ENCODE measurements around the gene APBB2.

The APBB2 gene

DNA sequence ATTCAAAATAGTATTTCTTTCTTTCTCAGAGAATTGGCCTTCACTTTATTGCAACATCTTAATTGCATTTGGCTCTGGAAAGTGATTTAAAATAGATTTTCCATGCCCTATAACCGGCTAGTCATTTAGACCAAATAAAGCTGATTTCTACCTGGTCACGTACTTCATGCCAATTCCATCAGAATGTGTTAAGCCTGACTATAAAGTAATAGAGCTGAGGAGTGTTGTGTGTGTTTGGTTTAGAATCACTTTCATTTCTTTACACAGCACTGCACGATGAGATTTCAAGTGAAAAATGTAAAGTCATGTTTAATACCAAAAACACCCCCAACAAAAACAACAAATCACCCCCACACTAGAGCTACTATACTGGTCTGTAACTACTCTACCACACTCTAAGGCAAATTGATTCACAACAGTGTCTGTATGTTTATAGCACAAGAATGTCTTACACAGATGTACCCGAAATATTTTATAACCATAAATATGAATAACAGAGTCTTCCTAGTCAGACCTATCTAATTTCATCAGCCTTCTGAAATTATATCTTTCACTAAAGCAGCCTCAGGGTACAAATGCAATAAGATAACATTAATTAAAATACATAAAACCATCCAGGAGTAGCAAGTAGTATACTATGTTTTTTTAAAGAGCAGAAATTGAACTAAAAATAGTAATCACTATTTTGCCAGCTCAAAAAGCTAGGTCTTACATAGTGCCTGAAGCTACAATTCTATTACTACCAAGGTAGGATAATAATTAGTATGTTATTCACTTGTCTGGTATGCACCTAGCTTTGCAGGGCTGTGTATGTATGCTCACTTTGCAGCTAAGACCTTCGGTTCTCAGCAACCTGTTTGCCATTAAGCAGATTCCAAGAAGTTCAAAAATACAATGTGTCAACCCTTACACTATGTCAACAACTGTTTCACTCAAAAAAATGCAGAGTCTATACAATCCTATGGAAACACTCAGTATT lies 28.4 kb downstream of the APBB2 start:
- DNase-seq = no peak

DNA sequence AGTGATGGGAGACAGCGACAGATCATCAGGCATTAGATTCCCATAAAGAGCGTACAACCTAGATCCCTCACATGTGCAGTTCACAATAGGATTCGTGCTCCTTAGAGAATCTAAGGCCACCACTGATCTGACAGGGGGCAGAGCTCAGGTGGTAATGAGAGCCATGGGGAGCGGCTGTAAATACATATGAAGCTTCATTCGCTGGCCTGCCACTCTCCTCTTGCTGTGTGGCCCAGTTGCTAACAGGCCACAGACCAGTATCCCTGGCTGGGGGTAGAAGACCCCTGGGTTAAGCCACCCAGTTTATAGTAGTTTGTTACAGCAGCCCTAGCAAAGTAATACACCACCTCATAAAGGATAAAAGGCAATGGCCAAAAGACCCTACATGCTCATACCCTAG lies 30.3 kb downstream of the APBB2 start:
- no peak for DNase-seq

DNA sequence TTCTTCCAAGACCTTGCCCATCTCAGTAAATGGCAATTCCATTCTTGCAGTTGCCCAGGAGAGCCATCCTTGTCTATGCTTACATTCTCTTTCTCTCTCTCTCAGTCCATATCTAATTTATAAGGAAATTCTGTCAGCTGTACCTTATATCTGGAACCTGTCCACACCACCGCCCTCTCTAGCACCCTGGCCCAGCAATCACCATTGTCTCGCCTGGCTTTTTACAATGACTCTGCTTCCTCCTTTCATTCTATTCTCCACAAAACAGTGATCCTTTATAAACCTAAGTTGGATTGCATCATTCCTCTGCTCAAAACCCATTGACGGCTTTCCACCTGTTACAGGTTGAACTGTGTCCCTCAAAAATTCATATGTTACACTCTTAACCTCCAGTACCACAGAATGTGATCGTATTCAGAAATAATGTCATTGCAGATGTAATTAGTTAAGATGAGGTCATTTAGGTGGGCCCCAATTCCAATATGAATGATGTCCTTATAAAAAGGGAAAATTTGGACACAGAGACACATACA lies 31.3 kb downstream of the APBB2 start:
- no peak for DNase-seq

DNA sequence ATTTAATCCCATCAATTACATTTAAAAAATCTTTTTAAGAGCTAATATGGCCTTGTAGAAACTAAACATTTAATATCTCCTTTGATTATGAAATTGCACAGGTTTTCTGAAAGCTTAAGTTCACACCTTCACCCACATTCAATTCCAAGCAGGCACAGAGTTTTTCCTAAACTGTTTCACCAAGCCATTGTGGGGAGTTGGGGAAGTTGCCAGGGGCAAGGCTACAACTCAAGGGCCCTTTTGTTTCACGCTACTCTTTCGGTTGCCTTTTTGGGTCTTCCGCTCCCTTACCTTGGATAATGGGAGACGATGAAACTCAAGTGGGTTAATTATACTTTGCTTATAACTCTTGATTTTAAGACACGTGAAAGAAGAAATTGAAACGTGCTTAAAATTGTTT lies 33.3 kb downstream of the APBB2 start:
- DNase-seq = no peak

DNA sequence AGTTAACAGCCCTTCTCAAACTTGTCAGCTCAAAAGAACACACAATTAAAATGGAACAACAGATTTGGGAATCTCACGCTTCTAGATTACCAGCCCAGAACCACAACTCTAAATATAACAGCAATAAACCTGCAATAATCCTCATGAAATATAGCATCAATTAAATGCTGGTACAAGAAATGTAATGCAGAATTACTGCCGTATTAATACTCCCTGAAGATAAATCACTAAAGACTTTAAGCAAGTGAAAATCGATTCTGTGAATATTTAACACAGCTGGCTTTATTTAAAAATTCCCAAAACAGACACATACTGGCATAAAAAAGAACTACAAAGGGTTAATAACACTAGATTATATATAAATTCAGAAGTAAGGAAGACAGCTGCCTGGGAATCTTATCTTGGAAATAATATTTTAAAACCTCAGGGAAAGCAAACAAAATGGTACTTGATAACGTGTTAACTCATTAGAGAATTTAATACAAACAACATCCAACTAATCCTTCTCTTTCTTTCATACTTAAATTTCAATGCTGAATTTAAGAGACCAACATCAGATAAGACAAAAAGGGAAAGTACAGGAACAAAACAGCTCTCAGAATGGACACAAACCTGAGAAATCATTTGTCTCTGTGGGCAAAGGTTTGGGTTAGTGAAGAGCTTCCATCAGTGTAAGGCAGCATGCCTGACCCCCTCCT lies 34.7 kb downstream of the APBB2 start:
- no peak for DNase-seq

DNA sequence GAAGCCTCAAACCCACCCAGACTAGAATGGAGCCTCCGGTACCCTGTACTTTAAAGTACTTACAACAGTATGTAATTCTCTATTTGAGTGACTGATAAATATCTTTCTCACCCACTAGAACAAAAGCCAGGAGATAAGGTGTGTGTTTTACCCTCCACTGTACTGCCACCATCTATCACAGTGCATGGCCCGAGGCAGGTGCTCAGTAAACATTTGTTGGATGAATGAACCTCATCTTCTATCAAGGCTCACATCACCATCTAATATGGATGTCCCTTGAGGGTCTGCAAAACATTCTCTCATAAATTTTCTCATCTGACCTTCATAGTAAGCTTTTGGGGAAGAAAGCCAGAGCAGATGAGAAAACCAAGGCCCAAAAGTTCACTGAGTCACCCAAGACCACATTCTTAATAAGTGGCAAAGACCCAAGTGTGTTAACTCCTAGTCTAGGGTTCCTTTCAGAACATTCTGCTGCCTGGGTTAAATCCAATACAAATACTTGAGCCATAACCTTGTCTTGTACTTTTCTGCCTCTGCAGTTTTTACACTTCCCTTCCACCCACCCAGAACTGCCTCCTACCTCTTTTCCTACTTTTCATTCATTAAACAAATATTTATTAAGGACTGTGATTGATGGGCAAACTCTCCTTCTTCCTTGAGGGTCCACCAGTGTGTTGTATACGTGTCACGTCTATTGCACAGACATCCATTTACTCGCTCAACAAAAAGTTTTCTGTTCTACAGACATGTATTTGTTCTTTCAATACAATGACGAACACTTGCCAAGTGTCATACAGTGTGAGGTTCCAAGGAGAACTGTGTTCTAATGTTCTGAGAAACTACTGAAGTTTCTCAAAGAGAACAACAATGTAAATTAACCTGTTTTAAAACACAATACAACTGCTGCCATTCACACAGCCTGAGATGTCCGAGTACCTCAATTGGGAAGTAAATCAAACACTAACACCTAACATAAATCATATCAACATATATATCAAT lies 35.7 kb downstream of the APBB2 start:
- peak; percentile 80 for DNase-seq

DNA sequence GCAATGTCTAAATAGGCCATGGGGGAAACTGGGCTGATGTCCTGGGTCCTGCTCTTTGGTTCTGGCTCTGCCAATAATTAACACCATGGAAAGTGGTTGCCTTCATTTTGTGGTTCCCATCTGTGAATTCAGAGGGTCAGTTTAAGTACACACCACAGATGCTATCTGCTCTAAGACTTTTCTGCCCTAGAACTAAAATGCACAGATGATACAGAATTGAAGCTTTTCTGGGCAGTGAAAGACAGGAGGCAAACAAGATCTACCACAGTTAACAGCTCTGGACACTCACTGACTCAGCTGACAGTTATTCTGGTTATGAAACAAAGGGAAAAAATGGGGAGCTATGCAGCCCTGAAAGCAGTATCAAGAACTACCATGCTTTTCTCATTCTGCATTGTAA lies 37.3 kb downstream of the APBB2 start:
- peak; percentile 77 for DNase-seq

DNA sequence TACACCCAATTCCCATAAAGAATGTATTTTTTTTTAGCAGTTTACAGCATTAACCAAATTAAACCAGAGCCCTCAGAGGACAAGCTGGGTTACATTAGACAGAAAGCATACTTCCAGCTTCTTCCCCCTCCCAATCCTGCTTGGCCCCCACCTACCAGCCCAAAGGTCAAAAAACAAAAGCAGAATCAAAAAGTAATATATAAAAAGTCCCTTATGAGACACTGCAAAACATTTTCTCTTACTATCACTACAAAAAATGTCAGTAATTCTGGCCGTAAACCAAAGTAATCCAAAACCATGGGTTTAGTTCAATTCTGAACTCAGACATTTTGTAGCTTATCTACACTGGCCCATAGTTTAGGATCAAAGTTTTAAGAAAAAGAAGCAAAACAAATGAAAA lies 38.0 kb downstream of the APBB2 start:
- DNase-seq = peak; percentile 69

DNA sequence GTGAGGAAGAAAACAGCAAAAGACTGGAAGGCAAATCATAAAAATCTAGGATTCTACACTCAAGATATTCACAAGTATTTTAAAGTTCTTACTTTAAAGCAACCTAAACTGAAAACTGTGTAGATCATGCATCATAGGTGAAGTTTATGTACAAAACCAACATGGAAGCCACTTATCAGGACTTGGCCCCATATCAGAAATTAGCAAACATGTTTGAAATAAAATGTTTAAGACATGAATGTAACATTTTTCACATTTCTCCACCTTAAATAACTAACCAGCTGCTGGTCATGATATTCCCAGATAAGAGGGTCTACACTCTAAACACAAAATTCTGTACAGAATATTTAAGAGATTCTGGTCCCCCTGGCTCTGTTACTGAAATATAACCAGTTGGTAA lies 38.5 kb downstream of the APBB2 start:
- no peak for DNase-seq

DNA sequence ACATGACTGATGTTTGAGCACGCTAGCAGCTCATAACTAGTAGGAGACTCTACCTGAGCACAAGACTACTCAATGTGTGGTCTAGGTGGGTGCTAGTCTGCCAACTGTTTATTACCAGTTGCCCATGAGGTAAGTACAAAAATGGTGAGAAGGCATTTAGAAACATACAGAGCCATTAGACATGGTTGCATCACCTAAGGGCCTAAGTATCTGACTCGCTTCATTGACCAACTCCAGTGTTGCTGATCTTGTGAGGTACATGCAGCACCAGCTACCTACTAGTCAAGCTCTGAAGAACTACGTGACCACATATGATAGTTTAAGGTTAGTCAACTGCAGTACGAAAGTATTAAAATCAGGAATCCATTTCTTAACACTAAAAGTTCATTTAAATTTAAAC lies 39.9 kb downstream of the APBB2 start:
- peak; percentile 26 for DNase-seq

DNA sequence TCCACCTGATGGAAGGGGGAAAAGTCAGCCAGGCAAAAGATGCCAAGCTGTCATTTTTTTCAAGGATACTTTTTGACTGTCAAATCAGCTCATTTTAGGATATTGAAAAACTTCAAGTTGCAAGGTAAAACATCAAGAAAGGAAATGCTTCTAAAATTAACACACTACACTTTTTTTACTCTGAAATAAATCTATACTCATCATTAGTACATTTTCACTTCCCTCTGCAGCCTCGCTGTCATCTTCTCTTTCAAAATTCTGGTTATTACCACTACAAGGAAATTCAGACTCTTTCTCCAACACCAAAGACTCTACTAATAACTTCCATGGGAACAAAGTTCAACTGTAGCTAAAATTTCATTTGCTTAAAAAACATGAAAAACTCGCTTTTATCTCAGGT lies 41.6 kb downstream of the APBB2 start:
- DNase-seq = no peak

DNA sequence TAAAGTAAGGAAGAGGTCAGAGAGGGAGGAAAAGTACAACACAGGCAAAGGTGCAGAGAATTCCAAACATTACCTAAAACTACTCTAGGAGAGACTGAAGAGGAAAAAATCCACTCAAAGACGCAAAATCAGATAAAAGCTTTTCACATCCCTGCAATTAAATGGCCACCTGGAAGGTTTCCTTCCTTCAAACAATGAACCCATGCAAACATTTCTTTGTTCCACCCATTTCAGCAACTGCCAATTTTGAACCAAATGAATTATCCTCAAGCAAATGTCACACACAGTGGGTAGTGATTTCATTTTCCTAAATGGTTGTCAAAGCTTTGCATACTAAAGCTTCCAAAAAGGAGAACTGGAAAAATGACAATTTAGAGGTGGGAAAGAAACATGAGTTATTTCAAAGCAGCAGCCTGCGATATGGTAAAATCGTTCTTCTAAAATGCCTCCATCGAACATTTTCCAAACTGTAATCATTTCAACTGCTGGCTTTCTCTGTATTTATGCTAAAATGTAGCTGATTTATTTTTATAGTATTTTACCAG lies 45.0 kb downstream of the APBB2 start:
- no peak for DNase-seq

DNA sequence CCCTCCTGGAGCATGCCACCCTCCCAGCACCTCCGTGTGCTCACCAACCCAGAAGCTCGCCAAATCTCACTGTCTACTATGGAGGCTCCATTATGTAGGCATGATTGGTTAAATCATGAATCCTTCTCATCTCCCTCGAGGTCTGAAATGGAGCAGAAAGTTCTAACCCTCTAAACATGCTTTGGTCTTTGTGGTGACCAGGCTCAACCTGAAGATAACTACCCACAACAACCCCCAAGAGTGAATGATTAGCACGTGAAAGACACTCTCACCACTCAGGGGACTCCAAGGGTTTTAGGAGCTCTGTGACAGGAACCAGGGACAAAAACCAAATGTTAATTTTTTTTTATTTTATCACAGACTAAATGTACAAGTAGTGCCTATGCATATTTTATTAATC lies 47.2 kb downstream of the APBB2 start:
- DNase-seq = no peak

DNA sequence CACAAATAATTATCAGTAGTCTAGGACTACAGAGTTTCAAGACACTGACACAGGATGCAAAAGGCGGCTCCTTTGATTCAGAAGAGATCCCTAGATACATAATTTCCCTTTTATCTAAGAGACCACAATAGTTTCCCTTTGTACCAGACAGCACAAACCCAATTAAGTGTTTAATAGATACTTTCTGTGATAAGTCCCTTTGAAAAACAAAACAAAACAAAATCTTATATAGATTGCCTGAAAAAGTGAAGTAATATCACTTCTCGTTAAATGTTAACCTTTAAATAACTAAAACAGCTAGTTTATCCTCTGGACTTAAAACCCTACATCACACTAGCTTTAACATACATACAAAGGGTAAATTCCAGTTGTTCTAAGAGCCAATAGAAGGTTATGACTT lies 49.9 kb downstream of the APBB2 start:
- DNase-seq = no peak

DNA sequence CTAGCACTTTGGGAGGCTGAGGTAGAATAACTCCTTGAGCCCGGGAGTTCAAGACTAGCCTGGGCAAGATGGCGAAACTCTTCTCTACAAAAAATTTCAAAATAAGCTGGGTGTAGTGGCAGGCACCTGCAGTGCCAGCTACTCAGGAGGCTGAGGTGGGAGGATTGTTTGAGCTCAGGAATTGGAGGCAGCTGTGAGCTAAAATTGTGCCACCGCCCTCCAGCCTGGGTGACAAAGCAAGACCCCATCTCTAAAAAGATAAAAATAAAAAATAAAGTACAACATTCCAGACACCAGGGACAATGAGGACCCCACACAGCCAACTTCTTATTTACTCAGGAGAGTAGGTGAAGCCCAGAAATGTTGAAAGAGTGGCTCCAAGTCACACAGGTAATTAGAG lies 53.0 kb downstream of the APBB2 start:
- DNase-seq = no peak

DNA sequence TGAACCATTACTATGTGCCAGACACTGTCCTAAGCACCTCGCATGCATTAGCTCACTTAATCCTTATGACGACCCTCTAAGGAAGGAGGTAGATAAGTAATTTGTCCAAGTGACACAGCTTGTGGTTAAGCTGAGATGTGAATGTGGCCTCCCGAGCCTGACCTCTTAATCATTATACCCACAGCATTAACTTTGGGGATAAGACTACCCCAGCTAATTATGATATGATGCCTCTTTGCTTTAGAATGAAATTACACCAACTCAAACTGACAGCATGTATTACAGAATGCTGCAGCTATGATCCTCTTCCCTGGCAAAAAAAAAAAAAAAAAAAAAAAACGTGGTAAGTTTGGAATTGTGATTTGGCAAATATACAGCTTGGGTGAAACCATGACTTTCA lies 53.5 kb downstream of the APBB2 start:
- DNase-seq = peak; percentile 57

DNA sequence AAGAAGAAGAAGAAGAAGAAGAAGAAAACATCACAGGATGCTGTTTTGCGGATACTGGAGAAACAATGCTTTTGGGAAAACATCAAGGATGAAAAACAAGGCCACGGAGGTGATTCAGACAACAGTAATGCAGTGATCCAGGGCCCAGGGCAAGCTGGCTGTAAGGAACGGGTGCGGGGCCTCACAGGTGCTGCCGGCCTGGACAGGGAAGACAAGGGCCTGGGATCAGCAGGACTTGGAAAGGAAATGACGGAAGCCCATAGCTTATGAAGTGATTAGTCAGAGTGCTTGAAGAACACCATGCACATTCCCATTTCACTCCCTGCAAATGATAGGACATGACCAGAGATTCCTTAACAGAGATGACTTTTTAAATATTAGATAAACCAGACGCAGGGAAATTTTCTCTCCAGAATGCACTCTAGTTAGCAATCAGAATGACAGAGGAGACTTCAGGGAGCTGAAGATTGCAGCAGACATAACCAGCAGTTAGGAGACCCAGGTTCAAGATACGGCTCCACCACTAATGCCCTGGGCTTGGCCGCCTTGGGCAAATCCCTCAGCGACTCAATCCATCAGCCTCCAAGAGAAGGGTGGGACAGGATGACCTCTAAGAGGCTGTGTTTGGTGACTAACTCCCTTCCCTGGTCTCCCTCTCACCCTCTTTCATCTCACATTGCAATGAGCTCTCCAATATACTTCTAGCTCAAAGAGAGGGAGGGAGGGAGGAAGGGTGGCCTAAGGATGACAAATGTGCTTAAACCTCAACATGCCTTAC lies 54.1 kb downstream of the APBB2 start:
- DNase-seq = peak; percentile 97

DNA sequence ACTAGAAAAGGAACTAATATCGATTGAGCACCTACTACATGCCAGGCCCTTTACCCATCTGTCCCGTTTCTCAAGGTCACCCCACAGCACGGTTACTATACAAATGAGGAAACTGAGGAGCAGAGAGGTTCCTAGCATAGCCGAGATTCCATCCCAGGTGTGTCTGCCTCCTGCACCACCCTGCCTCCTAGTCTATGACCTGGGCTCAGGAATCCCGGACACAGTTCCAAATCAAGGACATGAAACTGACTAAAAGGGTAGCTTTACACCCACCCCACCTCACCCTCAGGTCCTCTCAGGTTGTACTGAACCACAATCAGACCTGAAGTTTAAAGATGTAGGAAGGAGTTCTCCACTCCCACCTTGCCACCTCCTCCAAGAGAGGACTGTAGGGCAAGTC lies 55.6 kb downstream of the APBB2 start:
- no peak for DNase-seq

DNA sequence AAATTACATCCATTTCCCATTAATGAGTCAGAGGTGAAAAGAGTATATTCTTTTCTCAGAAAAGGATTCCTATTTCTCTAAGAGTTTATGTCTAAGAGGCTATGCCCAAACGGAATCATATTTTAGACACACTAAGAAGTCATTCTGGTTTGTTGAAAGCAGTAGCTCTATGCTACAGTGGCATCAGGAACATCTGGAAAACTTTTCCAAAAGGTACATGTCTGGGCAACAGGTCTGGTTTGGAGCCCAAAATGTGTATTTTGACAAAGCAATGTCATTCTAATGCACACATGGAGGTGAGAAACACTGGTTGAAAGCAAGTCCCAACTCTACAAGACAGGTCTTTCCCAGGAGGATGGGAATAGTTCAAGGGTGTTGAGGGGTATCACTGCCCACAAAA lies 56.1 kb downstream of the APBB2 start:
- DNase-seq = no peak

DNA sequence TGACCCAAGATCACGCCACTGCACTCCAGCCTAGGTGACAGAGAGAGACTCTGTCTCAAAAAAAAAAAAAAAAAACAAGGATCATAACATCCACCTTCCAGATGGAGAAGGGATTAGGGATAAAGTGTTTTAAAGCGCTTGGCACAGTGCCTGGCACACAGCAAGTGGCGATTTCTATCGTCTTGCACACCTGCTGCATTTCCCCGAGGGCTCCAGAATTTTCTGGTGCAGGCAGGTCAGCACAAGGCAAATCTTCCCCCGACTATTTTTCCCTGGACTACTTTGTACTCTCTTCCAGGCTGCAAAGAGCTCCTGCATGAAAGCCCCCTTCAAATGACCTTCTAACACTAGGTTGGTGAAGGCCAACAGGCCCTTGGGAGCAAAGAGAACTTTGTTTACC lies 57.3 kb downstream of the APBB2 start:
- no peak for DNase-seq

DNA sequence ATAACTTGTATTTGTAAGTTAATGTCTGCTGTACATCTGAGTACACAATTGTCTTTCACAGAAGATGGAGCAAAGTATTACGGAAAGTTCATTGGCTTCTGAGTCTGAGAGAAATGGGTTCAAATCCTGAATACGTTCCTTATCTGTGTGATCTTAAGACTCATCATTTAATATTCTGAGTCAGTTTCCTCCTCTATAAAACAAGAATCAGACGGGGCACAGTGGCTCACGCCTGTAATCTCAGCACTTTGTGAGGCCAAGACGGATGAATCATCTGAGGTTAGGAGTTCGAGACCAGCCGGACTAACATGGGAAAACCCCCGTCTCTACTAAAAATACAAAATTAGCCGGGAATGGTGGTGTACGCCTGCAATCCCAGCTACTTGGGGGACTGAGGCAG lies 57.8 kb downstream of the APBB2 start:
- DNase-seq = peak; percentile 49
